ENCODE measurements around the gene ZNF831.

The ZNF831 gene

DNA sequence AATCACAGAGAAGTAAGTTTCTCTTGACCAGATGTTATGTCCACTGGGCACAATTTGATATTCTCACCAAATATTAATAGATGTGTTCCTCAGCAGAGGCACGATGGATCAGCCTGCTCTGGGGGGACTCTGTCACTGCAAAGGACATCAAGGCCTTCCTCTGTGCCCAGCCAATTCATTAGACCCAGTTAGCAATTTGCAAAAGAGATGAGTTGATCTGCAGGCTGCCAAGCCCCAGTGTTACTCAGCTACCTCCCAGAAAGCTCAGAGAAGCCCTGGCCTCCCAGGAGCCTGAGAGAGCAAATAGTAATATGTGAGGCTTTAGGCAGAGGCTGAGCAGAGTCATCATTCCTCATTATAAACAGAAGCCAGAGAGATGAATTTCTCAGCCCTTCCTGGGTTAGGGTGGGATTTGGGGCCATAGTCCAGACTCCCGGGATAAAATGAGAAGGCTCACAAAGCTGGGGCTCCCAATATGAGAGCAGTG is 54.2 kb downstream of the ZNF831 start:
- no peak for DNase-seq

DNA sequence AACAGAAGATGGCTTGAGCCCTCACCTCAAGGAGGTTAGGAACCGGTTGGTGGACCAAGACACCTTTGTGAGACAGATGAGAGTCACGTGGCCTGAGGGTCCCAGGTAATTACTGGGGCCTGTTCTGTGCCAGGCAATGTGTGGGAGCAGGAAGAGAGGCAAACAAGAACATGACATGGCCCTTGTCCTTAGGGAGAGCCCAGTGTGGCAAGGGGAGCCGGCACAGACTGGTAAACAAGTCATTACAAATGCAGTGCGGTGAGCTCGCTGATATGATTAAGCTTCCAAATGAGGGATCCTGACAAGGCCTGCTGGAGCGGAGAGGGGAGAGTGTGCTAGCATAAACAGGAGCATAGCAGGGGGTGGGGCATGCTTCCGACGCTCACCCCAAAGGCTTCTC is 55.6 kb downstream of the ZNF831 start:
- no peak for DNase-seq

- DNase-seq, result no peak
Observed at GRCh38 chr20:59220161-59220560, 56.5 kb downstream of the ZNF831 start.

GRCh38 chr20:59221049-59221706 is 57.6 kb downstream of the ZNF831 start:
- DNase-seq, result no peak

- DNase-seq, result no peak
Observed at GRCh38 chr20:59221707-59222252, 58.2 kb downstream of the ZNF831 start.

- DNase-seq, result peak; percentile 67
Observed at GRCh38 chr20:59222253-59223181, 58.9 kb downstream of the ZNF831 start.

DNA sequence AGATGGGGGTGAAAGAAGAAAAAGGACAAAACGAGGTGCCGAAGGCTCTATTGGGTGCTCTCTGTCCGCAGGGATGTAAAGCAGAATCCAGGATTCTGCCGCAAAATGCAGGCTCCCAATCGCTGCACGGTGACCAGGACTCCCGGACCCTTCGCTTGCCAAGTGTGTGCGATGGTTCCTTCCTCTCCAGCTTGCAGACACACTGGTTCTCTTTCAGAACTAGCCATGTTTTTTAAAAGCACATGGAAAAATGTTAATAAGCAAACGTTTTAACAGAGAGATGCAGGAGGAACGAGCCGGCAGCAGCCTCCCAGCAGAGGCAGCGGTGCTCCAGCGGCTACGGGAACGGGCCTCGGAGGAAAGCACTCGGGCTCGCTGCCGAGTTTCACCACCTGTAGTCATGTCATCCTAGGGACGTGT is 59.6 kb downstream of the ZNF831 start:
- DNase-seq, result no peak

GRCh38 chr20:59223750-59224149 is 60.1 kb downstream of the ZNF831 start:
- no peak for DNase-seq

DNA sequence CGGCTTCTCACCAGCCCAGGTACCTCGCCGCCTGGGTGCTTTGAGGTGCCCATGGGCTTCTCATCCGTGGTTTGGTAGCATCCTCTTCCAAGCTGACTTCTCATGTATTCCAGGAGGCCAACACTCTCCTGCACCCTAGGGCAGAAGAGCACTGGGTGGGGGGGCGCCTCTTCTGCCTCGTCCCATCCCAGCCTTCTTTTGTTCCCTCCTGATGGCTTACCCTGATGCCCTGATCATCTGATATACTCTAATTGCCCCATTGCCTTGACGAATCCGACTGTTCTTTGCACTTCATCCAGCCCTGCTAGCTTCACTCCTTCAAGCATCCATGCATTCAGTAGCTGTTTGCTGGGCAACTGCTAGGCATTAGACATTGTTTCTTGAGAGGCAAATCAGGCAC is 60.6 kb downstream of the ZNF831 start:
- no peak for DNase-seq

DNA sequence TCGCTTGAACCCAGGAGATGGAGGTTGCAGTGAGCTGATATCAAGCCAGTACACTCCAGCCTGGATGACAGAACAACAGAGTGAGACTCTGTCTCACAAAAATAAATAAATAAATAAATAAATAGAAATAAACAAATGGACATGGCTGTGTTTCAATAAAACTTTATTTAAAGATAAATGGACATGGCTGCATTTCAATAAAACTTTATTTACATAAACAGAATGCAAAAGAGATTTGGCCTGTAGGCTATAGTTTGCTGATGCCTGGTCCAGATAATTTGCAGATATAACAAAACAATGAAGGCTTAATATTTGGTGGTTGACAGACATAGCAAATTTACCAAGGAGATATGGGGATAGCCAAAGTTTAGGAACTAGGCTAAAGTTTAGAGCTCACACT is 66.8 kb downstream of the ZNF831 start:
- DNase-seq, result no peak

DNA sequence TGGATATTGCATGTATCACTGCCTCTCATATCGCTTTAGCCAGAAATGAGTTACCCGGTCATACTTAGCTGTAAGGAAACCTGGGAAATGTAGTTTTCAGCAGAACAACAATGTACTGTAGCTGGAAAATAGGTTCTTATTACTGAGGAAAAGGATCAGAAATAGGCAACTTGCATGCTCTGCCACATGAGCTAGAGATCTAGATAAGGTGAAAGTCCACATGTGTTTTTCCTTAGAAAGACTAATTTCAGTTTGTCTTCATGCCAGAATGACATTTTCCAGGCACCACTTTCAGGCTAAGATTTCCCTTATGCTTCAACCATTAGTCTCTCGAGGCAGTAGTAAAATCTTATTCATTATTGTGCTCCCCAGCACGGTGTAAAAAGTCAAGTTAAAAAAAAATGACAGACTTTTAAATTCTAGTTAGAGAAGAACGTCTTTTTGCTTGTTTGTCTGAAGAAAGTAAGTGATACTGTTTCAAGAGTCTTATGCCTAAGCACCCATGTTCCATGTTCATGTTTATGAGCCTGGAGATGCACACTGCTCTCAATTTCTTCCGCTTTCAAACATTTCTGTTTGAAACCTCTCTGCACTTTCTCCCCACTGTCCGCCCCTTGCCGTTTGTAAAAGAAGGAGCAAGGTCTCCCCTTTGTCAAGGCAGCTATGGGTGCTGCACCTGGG is 67.6 kb downstream of the ZNF831 start:
- DNase-seq, result no peak

GRCh38 chr20:59232618-59233017 is 69.0 kb downstream of the ZNF831 start:
- DNase-seq, result no peak

GRCh38 chr20:59235226-59235625 is 71.6 kb downstream of the ZNF831 start:
- DNase-seq, result no peak

DNA sequence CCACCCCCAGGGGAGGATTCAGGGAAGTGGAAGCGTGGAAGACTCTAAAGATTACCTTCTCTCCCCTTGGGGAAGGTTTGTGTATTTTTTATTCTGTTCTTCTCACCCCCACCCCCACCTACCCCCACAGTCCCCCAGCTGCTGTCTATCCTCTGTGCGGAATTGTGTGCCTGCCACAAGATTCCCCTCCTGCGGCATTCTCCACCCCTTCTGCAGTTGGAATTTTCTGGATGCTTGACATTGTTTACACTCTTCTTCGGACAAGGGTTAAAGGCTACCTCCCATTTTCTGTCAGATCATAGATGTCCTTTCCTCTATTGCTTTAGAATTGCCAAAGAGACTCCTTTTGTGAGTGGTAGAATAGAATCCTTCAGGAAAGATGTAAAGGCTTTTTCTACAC is 76.4 kb downstream of the ZNF831 start:
- no peak for DNase-seq

GRCh38 chr20:59242714-59243626 is 79.3 kb downstream of the ZNF831 start:
- DNase-seq, result no peak

DNA sequence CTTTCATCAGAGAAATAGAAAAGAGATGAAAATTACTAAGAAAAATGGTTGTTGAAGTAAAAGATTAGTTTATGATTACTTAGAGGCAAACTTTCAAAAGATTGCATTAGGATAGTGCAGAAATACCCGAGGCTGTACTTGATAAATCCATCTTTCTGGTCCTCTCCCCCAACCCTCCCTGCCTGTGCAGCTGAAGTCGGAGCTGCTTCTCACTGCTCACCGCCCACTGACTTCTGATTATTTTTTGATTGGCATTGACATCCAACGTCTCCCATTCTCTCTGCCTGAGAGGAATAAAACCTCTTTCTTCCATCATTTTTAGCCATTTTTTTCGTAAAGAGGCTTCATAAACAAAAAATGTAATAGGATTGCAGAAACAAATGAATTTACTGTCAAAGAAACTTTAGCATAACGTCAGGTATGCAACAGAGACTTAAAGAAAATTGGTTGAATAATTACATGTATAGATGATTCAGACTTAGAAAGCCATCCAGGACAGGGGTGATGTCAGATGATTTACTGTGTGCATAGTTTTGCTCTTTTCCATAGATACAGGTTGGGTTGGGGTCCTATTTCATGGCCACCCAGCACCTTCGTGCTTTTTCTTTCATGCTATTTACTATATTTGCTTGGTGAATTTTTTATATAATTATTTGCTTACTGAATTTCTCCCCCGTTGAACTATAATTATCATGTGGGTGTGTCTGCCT is 83.2 kb downstream of the ZNF831 start:
- DNase-seq, result no peak

DNA sequence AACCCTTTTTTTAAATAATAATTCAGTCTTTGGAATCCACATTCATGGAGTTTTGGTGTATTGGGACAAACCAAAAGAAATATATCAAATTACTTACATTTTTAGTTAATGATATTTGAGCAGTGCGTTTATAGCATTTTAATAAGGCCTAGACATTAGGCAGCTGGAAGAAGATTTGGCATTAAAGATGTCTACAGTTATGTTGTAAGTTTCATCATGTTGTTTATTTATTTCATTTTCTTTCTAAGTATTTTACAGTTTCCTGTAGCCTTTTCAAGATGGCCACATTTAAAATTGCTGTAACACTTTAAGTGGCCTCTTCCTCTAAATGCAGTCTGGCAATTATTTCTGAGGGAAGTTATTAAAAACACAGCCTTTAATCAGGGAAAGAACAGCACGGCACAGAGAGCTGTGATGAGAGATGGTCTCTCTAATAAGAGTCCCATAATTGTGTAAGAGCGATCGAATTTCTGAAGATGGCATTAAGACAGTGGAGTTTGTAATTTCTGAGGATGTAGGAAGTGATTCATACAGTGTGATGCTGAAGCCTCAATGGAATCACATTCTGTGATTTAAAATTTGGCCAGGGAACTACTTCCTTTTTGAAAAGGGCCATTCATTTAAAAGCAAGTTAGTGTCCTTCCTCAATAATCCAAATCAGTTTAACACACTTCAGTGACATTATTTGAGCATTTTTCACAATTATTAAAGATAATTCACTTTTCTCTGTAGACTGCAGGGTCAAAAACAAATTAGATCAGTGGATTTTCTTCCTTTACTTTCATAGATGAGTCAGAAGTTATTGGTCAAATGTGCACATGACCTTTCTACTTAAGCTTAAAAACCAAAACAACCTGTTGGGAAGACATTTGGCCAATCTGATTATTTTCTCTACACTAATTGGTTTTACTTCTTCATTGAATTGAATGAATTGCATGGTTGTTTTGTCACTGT is 84.4 kb downstream of the ZNF831 start:
- no peak for DNase-seq

GRCh38 chr20:59250293-59250692 is 86.7 kb downstream of the ZNF831 start:
- no peak for DNase-seq

DNA sequence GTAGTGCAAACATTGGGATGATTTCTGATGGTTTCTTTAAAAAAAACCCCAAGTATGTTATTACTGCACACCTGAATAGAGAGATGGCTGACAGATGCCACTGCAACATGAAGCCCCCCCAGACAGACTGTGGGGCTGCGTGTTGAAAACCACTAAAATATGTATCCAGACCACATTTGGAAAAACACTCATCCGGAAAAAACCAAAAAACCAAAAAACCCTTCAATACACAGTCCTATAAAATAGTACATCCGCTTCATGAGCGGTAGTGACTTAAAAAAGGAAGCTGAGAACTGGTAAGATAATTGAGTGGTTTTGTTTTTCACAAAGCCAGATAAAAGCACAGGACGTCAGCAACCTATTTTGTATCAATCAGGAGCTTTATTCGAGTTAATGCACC is 89.7 kb downstream of the ZNF831 start:
- no peak for DNase-seq

GRCh38 chr20:59253779-59254319 is 90.2 kb downstream of the ZNF831 start:
- DNase-seq, result peak; percentile 14
